T47D (cell line): Measurements from ENCODE around the gene FKBP1B.
A peak's percentile ranks its signal among the peaks of the same experiment; 100 is the strongest.

ENCODE experiments used
- DNase-seq, 2 experiments: peaks; one replicate each; pipeline versions ENCODE4 v3.0.0 to v3.0.0-alpha.2; 2011 to 2012; ENCODE audit warnings: low read depth in 1 of 2, low spot score in 1 of 2
- JUND ChIP-seq: IDR thresholded peaks from 2 replicates; pipeline ENCODE4 v1.6.1; 2012; ENCODE audit warnings: low read depth
- in situ Hi-C: cut with HindIII; loops from 2 replicates; pipeline ENCODE4 v1.10.0; 2016; ENCODE audit warnings: low sequenced_read_pairs, low pct_unique_long_range_greater_than_20kb

FKBP1B gene

DNA sequence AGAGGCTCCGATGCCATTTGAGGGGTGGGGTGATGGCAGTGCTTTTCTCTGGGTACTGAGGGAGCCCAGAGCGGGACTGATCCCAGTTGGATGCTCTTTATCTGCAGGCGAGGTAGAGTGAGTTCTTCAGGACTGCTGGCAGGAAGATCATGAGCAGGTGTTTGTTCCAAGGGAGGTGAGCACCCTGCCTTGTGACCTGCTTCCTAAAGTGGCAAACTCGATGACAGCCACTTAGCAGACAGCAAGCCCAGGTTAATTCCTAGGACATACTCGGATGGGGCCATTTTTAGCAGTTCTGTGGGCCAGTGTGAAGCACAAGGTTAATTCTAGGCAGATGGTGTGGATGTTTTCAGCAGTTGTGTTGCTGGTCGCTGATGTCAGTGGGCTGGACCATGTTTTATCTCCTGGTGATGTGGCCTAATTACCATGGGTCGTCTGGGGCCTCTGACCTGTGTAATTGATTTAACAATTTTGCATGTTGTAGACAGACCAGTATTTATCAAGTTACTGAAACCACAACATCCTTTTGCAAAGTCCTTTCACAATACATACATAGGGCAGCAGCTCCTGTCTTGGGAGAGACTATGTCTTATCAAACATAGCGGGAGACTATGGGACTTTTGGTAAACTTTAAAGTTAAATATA is 4.9 kb downstream of the FKBP1B start:
- no peak for DNase-seq
- TF ChIP-seq JUND: no peak
- in situ Hi-C loops: no loop called here

DNA sequence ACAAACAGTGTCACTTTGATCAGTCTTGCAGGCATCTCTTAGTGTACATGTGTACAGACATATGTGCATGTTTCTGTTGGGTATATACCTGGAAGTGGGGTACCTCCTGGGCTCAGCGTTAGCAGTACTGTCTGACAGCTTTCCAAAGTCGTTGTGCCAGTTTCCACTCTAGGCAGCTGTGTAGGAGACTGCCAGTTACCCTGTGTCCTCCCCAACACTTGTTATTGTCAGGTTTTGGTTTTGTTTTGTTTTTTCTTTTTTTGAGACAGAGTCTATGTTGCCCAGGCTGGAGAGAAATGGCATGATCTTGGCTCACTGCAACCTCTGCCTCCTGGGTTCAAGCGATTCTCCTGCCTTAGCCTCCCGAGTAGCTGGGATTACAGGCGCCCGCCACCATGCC is 6.2 kb downstream of the FKBP1B start:
- no peak for TF ChIP-seq JUND
- DNase-seq: no peak
- in situ Hi-C loops: no loop called here

DNA sequence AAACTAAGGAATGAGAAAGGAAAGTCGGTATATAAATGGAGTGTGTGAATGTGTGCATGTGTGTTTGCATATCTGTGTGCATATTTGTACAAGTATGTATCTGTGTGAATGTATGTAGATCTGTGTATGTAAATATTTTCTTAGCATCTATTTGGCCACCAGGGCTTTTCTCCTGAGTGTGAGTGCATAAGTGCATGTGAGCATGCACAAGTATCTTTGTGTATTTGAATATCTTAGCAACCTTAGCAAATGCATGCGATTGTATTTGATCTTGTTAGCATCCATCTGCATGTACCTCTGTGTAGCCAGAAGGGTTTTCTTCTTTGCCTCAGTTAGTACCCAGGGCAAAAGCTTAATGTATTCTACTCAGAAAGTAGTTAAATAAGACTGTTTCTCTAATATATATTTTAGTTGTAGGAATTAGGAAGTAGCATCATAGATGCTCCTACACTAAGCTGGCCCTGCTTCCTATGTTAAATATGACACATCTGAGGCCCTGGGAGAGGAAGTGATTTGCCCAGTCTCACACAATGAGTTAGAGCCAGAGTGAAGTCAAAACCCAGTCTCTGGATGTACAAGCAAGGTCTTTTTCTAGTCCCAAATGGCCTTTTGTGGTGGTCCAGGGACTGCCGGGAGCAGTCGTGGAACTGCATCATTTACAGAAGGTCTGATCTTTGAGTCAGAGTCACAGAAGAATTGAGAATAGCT is 9.2 kb downstream of the FKBP1B start:
- in situ Hi-C loops: no loop called here
- DNase-seq: no peak
- no peak for TF ChIP-seq JUND

DNA sequence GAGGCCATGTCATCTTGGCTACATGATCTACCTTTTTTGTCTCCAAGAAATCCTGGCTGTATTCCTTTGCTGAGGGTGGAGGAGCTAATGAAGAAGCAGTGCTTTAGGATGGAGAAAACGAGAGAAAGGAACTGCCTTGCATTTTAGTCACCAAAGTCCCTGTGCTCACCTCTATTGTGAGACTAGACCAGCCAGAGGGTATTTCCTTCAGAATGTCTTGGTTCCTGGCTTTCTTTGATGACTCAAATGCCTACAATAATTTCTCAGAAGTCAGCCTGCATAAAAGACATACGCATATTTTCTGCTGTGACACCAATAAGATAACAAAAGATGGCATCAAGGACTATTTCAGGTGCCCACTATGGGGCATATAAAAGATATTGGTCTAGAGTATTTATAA is 15.8 kb downstream of the FKBP1B start:
- in situ Hi-C loops: no loop called here
- DNase-seq: no peak
- TF ChIP-seq JUND: no peak

DNA sequence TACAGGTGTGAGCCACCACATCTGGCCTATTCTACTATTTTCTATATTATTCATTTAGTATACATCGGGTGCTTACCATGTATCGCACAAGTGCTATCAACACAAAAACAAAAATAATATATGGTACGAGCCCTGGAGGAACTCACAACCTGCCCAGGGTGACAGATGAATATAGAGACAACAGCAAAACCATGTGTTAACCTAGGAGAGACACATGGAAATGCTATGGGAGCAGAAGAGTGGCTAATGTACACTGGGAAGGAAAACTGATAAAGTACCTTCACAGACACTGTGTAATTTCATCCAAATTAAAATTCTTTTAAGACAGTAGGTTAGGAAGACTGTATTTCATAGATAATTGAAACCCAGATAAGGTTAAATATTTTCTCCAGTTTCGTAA is 22.7 kb downstream of the FKBP1B start:
- in situ Hi-C loops: no loop called here
- DNase-seq: no peak
- no peak for TF ChIP-seq JUND

DNA sequence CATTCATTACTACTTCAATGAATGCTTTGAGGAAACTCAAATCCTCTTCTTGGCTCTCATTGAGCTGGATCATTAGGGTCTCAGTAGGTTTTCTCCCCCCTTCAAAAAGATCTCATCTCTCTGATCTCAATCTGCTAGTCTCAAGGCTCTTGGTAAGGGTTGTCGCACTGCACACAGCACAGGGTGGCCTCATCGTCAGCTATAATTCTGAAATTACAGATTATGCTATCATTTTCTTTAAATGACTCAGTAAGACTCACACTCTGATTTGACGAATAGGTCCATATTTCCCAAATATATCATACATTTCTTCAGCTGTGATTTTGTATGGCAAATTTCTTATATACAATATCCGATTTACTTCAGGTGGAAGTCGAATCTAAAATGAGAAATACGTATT is 24.3 kb downstream of the FKBP1B start:
- DNase-seq: no peak
- in situ Hi-C loops: no loop called here
- TF ChIP-seq JUND: no peak

DNA sequence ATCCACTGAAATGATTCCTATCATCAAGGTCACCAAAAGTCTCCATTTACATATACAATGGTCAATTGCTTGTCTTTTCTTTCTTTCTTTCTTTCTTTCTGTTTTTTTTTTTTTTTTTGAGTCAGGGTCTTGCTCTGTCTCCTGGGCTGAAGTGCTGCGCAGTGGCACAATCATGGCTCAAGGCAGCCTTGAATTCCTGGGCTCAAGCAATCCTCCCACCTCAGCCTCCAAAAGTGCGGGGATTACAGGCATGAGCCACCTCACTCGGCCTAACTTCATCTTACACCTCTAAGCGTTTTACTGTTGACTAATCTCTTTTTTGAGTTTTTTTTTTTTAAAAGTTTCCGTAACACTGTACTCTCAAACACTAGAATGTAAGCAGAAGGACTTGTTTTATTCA is 25.7 kb downstream of the FKBP1B start:
- in situ Hi-C loops: no loop called here
- DNase-seq: no peak
- no peak for TF ChIP-seq JUND

DNA sequence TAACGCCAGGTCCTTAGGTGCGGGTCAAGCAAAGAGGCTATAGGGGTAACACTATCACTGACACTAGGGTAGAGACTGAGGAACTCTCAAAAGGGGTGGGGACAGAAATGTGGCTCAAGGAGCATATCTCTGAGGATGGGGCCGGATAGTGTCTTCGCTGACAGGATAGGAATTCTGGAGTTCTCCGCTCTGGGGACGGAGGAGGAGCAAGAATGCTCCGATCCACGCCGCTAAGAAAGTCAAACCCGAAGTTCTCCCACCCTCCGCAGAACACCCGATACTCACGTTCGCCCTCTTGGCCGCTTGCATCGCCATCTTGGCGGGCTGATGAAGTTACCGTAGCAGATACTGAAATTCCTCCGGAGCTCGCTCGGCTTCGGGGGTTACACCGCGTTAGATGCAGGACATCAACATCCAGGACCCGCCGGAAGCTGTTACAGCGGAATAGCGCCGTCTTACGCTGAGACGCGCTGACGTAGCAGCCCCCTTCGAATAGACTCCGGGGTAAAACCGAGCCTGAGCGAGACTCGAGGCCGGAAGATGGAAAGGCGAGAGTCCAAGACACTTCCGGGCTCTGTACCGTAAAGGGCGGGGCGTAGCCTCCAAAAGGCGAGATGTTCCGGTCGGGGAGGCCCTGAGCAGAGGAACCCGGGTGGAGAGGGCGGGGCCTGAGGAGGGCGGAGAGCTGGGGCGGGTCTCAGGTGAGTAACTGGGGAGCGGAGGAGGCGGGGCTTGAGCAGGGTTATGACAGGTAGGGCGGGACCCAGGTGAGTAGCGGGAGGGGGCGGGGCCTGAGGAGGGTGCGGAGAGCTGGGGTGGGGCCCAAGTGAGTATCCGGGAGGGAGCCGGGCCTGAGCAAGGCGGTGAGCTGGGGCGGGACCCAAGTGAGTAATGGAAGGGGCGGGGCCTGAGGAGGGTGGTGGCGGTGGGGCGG is 26.6 kb downstream of the FKBP1B start, which contains the start of gene SF3B6:
Gene SF3B6 (minus strand): TSS at position 412 of the 934 bp plus-strand sequence. CDS start 97 bp downstream, at position 315.
- in situ Hi-C loops: no loop called here
- peak; percentile 52 to 98 for DNase-seq
- no peak for TF ChIP-seq JUND

DNA sequence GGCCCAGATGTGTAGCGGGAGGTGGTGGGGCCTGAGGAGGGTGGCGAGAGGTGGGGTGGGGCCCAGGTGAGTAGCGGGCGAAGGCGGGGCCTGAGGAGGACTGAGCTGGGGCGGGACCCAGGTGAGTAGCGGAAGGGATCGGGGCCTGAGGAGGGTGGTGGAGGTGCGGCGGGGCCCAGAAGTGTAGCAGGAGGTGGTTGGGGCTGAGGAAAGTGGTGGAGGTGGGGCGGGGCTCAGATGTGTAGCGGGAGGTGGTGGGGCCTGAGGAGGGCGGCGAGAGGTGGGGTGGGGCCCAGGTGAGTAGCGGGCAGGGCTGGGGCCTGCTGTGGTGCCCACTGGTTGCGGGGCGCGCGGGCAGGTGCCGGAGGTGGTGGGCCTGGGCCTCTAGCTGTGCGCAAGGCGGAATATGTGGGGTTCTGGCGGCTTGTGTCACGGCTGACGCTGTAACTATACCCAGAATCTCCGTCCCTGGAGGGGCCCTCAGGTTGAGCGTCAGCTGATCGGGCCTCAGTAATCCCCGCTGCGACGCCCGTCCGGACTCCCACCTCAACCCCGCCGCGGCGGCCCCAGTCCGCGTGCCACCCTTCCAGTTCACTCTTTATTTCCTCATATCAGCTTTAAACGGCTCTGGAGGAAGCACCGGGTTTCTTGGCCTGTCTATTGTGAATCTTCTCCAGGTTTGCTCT is 27.5 kb downstream of the FKBP1B start:
- in situ Hi-C loops: no loop called here

DNA sequence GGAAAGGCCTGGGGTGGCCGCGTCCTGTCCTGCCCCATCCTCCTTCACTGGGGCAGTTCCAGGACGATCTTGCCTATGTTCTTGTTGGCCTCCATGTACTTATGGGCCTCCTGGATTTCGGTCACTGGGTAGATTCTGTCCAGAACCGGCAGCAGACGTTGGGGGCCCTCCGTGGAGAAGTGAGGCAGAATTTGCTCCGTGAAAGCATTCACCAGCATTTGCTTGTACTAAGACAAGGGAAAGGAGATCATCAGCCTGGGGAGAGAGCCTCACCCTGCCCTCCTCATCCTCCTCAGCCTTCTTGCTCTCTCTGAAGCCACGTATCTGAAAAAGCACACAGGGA is 28.0 kb downstream of the FKBP1B start:
- in situ Hi-C loops: no loop called here
- no peak for DNase-seq
- no peak for TF ChIP-seq JUND

More for the DNA sequence above, 27.5 kb downstream of the FKBP1B start:
- DNase-seq: peak; percentile 36 to 46
- peak; percentile 61; the same call in 1 of the 2 replicates for TF ChIP-seq JUND

DNA sequence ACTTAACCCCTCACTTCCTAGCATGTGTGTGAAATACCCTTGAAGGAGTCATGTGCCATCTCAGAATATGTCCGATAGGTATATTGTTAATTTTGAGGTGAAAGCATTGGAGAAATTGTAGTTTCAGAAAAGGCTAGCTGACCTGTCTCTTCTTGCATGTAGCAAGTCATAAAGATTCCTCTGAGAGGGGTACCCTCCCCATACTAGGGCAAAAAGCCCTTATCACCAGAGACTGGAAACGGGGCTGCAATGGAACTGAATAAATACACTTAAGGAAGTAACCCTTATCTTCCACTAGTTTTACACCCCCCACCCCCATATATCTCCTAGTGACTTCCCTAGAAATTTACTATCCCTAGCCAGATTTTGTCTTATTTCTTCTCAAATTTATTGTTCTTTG is 28.3 kb downstream of the FKBP1B start:
- no peak for DNase-seq
- in situ Hi-C loops: no loop called here
- TF ChIP-seq JUND: no peak

DNA sequence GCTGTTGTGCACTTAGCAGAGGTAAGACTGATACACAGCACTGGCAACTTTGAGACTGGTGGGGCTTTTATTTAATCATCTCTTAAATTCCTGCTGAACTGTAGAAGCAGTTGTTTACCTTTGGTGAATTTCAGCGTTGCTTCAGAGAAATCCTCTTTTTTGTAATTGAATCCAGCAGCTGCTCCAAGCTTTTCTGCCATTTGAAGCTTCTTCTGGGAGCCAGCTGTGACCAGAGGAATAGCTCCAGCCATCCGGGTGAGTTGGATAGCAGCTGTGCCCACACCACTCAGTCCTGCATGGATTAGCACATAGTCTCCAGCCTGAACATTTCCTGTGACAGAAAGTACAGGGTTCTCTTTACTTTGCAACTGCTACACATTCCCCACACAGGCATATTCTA is 31.2 kb downstream of the FKBP1B start:
- in situ Hi-C loops: no loop called here
- TF ChIP-seq JUND: no peak
- no peak for DNase-seq
